Measurements from ENCODE around the gene SRPRA. TPM values are rescaled to one million over a fixed set of nuclear protein-coding genes. Genes with fewer than 3 reads are reported as not detected.

SRPRA gene
- total RNA-seq, 1 experiment from 2014 or later = 64.3 TPM

GRCh38 chr11:126317756-126318573, 49.3 kb upstream of the SRPRA start:
- no peak overlapping the region for H2BK20ac ChIP-seq (ENCODE audit: low read depth, low read length, poor library complexity, severe bottlenecking)
- H3K23ac ChIP-seq (ENCODE audit: insufficient read length, low read depth, low read length) = no peak overlapping the region
- no peaks in the 10 kb centered on the region for H3K27me3 ChIP-seq (ENCODE audit: insufficient read depth, low read length)
- H3K9ac ChIP-seq (ENCODE audit: extremely low read depth, insufficient read length, low read length) = no peak overlapping the region
- Mint-ChIP-seq H3K4me3 (no peak overlapping the region), H3K36me3 (ENCODE audit: insufficient read depth in 1 of 3, low read depth in 3 of 3) (peaks cover 9 to 23% (median 22%) of the 10 kb centered on the region in 3 experiments; a peak in 6 of 7 replicates), H3K9me3 (no peaks in the 10 kb centered on the region), H3K27ac (peak overlapping the region in 1 of 3 experiments; percentile 53; a peak in 1 of 7 replicates), H3K4me1 (no peaks in the 10 kb centered on the region), H3K27me3 (ENCODE audit: low read depth) (no peaks in the 10 kb centered on the region; the same call in 1 of the 2 replicates)
- H4K8ac ChIP-seq (replicated peaks; ENCODE audit: insufficient read length, low read depth, low read length) = peak overlapping the region; percentile 57
- no peak for TF ChIP-seq CTCF (conservative IDR thresholded peaks at IDR 0.05)
- H3K14ac ChIP-seq (ENCODE audit: insufficient read depth, low read length) = no peak overlapping the region
- no peak overlapping the region for H3K27ac ChIP-seq (ENCODE audit: insufficient read length, low read depth, low read length)
- no peak overlapping the region for H4K91ac ChIP-seq (ENCODE audit: insufficient read length, low read depth, low read length)
- H2BK120ac ChIP-seq (ENCODE audit: low read depth, low read length, poor library complexity, severe bottlenecking) = no peak overlapping the region
- peak overlapping the region; percentile 33 for H2AK5ac ChIP-seq (ENCODE audit: insufficient read length, low read length)
- H3K56ac ChIP-seq (ENCODE audit: insufficient read length, low read depth, low read length) = no peak overlapping the region
- H3K79me1 ChIP-seq (ENCODE audit: insufficient read depth, low read depth, low read length, poor library complexity, severe bottlenecking) = no peaks in the 10 kb centered on the region
- no peak overlapping the region for H3T11ph ChIP-seq (ENCODE audit: low read length)
- H2BK5ac ChIP-seq (ENCODE audit: insufficient read length, low read length) = no peak overlapping the region
- no CpG with 5 or more reads among the region's 14 CpGs for WGBS (ENCODE audit: extremely low coverage, insufficient read length, low lambda C conversion rate)
- H4K5ac ChIP-seq (ENCODE audit: insufficient read length, low read depth, low read length) = no peak overlapping the region
- peaks cover 2% of the 10 kb centered on the region for H4K20me1 ChIP-seq (ENCODE audit: control insufficient read depth, insufficient read depth, insufficient read length)
- H3K4me2 ChIP-seq (ENCODE audit: insufficient read depth, insufficient read length, low read length) = no peak overlapping the region
- H3K18ac ChIP-seq (ENCODE audit: insufficient read length, low read depth, low read length) = no peak overlapping the region
- no peaks in the 10 kb centered on the region for H3K9me3 ChIP-seq (ENCODE audit: control insufficient read depth, low read depth, low read length)
- no peaks in the 10 kb centered on the region for H3K23me2 ChIP-seq (ENCODE audit: insufficient read length, low read depth, low read length, poor library complexity, severe bottlenecking)
- H3K4me1 ChIP-seq (ENCODE audit: insufficient read depth, low read length) = no peaks in the 10 kb centered on the region
- no peaks in the 10 kb centered on the region for H3K79me2 ChIP-seq (ENCODE audit: insufficient read depth, low read length)
- H2BK15ac ChIP-seq (ENCODE audit: low read depth, low read length) = no peak overlapping the region
- no peak overlapping the region for H3K4ac ChIP-seq (ENCODE audit: low read depth, low read length)
- no peak for DNase-seq
- no peak overlapping the region for H2AFZ ChIP-seq (ENCODE audit: low read length)
- H2BK12ac ChIP-seq (ENCODE audit: insufficient read length, low read depth, low read length) = no peak overlapping the region
